IMR-90 (cell line): Measurements from ENCODE around the gene CDH13. TPM values are rescaled to one million over a fixed set of nuclear protein-coding genes. Genes with fewer than 3 reads are reported as not detected.

Experiments
- ATAC-seq: fragments of 200-7000 bp; cut with Tn5 transposase; 2 replicates; pipeline ENCODE4 v1.9.1; 2020; ENCODE audit warnings: low read depth, mild to moderate bottlenecking, moderate library complexity
- BruUV-seq: library from RNA; stranded (reverse); fragments of 400-500 nt; replicated peaks from 2 replicates; lab custom pipeline; 2021; lab: Mats Ljungman, UMichigan
- CTCF ChIA-PET: fragments of 300-600 bp; formaldehyde crosslinking; extraction: SDS; loops from one replicate; lab custom pipeline; 2021; ENCODE audit warnings: antibody characterized with exemption; lab: Yijun Ruan, JAX
- POLR2A ChIA-PET: fragments of 300-600 bp; sonication (Branson Sonifier 250); formaldehyde crosslinking; loops from one replicate; lab custom pipeline; 2022; ENCODE audit warnings: antibody characterized with exemption; ENCODE audit not compliant: unreplicated experiment; lab: Charles Lee
- DNase-seq: peaks from one replicate; pipeline ENCODE4 v3.0.0; 2013
- H2AFZ ChIP-seq: replicated peaks from 2 replicates; pipeline ENCODE3; 2013; ENCODE audit warnings: low read length, mild to moderate bottlenecking; ENCODE audit not compliant: poor library complexity
- H2AK5ac ChIP-seq: 2 replicates; pipeline ENCODE4 v1.6.1; 2013; ENCODE audit warnings: low read depth, low read length, inconsistent platforms
- H2AK9ac ChIP-seq: replicated peaks from 2 replicates; pipeline ENCODE3; 2013; ENCODE audit warnings: mild to moderate bottlenecking, low read depth, low read length, moderate library complexity; ENCODE audit not compliant: poor library complexity
- H2BK120ac ChIP-seq: 2 replicates; pipeline ENCODE4 v1.6.1; 2013; ENCODE audit warnings: low read depth, low read length, inconsistent platforms
- H2BK15ac ChIP-seq: 3 replicates; pipeline ENCODE4 v1.6.1; 2013; ENCODE audit warnings: low read depth, low read length, inconsistent platforms
- H2BK20ac ChIP-seq: 2 replicates; pipeline ENCODE4 v1.6.1; 2013; ENCODE audit warnings: low read depth, mild to moderate bottlenecking, inconsistent platforms, low read length, moderate library complexity
- H2BK5ac ChIP-seq: 2 replicates; pipeline ENCODE4 v1.6.1; 2013; ENCODE audit warnings: mild to moderate bottlenecking, low read depth, low read length, inconsistent platforms; ENCODE audit not compliant: poor library complexity, severe bottlenecking
- H3K14ac ChIP-seq: replicated peaks from 2 replicates; pipeline ENCODE4 v1.6.1; 2013; ENCODE audit warnings: low read depth, low read length, inconsistent platforms
- H3K18ac ChIP-seq: 2 replicates; pipeline ENCODE4 v1.6.1; 2013; ENCODE audit warnings: low read depth, low read length, control low read depth
- H3K23ac ChIP-seq: 2 replicates; pipeline ENCODE4 v1.6.1; 2013; ENCODE audit warnings: low read depth, low read length, inconsistent platforms
- H3K27ac ChIP-seq: 2 replicates; pipeline ENCODE4 v1.5.1; 2013; ENCODE audit warnings: mild to moderate bottlenecking, control low read depth, low read length; ENCODE audit not compliant: insufficient read depth
- H3K27me3 ChIP-seq: 2 replicates; pipeline ENCODE4 v1.6.1; 2013; ENCODE audit warnings: low read length; ENCODE audit not compliant: control insufficient read depth, insufficient read depth
- H3K36me3 ChIP-seq: 2 replicates; pipeline ENCODE4 v1.6.1; 2013; ENCODE audit warnings: low read length, mixed read lengths; ENCODE audit not compliant: control insufficient read depth, insufficient read depth
- H3K4ac ChIP-seq: 2 replicates; pipeline ENCODE4 v1.6.1; 2013; ENCODE audit warnings: low read depth, low read length, inconsistent platforms
- H3K4me1 ChIP-seq: 2 replicates; pipeline ENCODE4 v1.6.1; 2013; ENCODE audit warnings: low read length, mixed read lengths; ENCODE audit not compliant: control insufficient read depth, insufficient read depth
- H3K4me2 ChIP-seq: 2 replicates; pipeline ENCODE4 v1.6.1; 2013; ENCODE audit warnings: low read depth, mild to moderate bottlenecking, control low read depth, low read length, moderate library complexity
- H3K4me3 ChIP-seq: 2 replicates; pipeline ENCODE4 v1.5.1; 2013; ENCODE audit warnings: low read depth, mild to moderate bottlenecking, control low read depth, low read length, moderate library complexity; ENCODE audit not compliant: insufficient read depth
- H3K56ac ChIP-seq: 2 replicates; pipeline ENCODE4 v1.6.1; 2013; ENCODE audit warnings: low read length, inconsistent platforms; ENCODE audit not compliant: insufficient read depth; ENCODE audit errors: extremely low read depth
- H3K79me1 ChIP-seq, 2 experiments: 2 replicates each; pipeline ENCODE4 v1.6.1; 2013; ENCODE audit warnings: low read length in 2 of 2, inconsistent platforms in 1 of 2, low read depth in 1 of 2
- H3K9ac ChIP-seq: 2 replicates; pipeline ENCODE4 v1.6.1; 2013; ENCODE audit warnings: low read depth, low read length, control low read depth
- H3K9me1 ChIP-seq: 2 replicates; pipeline ENCODE4 v1.6.1; 2013; ENCODE audit warnings: low read length, inconsistent platforms; ENCODE audit not compliant: insufficient read depth
- H3K9me3 ChIP-seq: 2 replicates; pipeline ENCODE4 v1.6.1; 2013; ENCODE audit warnings: low read length; ENCODE audit not compliant: control insufficient read depth, insufficient read depth
- H4K20me1 ChIP-seq: 2 replicates; pipeline ENCODE4 v1.6.1; 2013; ENCODE audit warnings: low read length, inconsistent platforms; ENCODE audit not compliant: insufficient read depth
- H4K5ac ChIP-seq: 2 replicates; pipeline ENCODE4 v1.6.1; 2013; ENCODE audit warnings: mild to moderate bottlenecking, low read depth, low read length, control low read depth
- H4K8ac ChIP-seq, 2 experiments: 2 replicates each; pipeline ENCODE4 v1.6.1; 2013; ENCODE audit warnings: low read depth in 2 of 2, low read length in 2 of 2, control low read depth in 1 of 2, inconsistent platforms in 1 of 2
- H4K91ac ChIP-seq: 2 replicates; pipeline ENCODE4 v1.6.1; 2013; ENCODE audit warnings: low read depth, low read length, inconsistent platforms; ENCODE audit not compliant: insufficient read depth
- BHLHE40 ChIP-seq: fragments of 150-350 bp; IDR thresholded peaks from 2 replicates; pipeline ENCODE4 v1.6.1; 2016; ENCODE audit warnings: mild to moderate bottlenecking, low read depth, low read length
- CEBPB ChIP-seq: IDR thresholded peaks from 2 replicates; pipeline ENCODE4 v1.6.1; 2012; ENCODE audit warnings: low read depth, low read length, improper control_type of control experiment
- CHD1 ChIP-seq: IDR thresholded peaks from 2 replicates; pipeline ENCODE4 v1.6.1; 2012; ENCODE audit warnings: low read depth, low read length, improper control_type of control experiment
- MXI1 ChIP-seq: IDR thresholded peaks from 2 replicates; pipeline ENCODE4 v1.6.1; 2012; ENCODE audit warnings: low read depth, mild to moderate bottlenecking, low read length, moderate library complexity, borderline replicate concordance
- NFE2L2 ChIP-seq: fragments of 150-350 bp; IDR thresholded peaks from 2 replicates; pipeline ENCODE4 v1.6.1; 2016; ENCODE audit warnings: low read depth, mild to moderate bottlenecking, low read length
- POLR2A ChIP-seq: IDR thresholded peaks from 2 replicates; pipeline ENCODE4 v1.6.1; 2012; ENCODE audit warnings: mild to moderate bottlenecking, low read depth, low read length
- RAD21 ChIP-seq: IDR thresholded peaks from 2 replicates; pipeline ENCODE4 v1.6.1; 2012; ENCODE audit warnings: low read length, improper control_type of control experiment
- RCOR1 ChIP-seq: IDR thresholded peaks from 2 replicates; pipeline ENCODE4 v1.6.1; 2012; ENCODE audit warnings: mild to moderate bottlenecking, low read length, improper control_type of control experiment; ENCODE audit not compliant: insufficient replicate concordance
- RFX5 ChIP-seq: IDR thresholded peaks from 2 replicates; pipeline ENCODE4 v1.8.0; 2012; ENCODE audit warnings: low read depth, mild to moderate bottlenecking, low read length, moderate library complexity
- WGBS, 2 experiments: methylation state at CpG; one replicate each; pipeline versions ENCODE4 v1.1.5 to v1.1.7; 2013; ENCODE audit warnings: missing lambda C conversion rate in 2 of 2; ENCODE audit not compliant: insufficient read length in 1 of 2; ENCODE audit errors: extremely low coverage in 2 of 2; 5-methylcytosine and 5-hydroxymethylcytosine counted together
- dilution Hi-C: fragments of 300-500 bp; cut with HindIII; formaldehyde crosslinking; loops from one replicate; pipeline ENCODE4 v1.14.3; 2018; ENCODE audit warnings: low sequenced_read_pairs; ENCODE audit not compliant: unreplicated experiment
- in situ Hi-C: fragments of 300-500 bp; cut with MboI; formaldehyde crosslinking; loops from 3 replicates; pipeline ENCODE4 v1.14.3; 2019; ENCODE audit warnings: low sequenced_read_pairs, inconsistent platforms, mixed read lengths
- intact Hi-C: fragments of 100-400 bp; cut with micrococcal nuclease; formaldehyde crosslinking; loops from 2 replicates; pipeline ENCODE4 v1.10.0; 2022
- polyA plus RNA-seq, 3 experiments: library from polyadenylated mRNA; depleted of rRNA; stranded (reverse); fragments of >200 nt; gene quantifications; 2 replicates each; pipeline ENCODE4 v1.2.3, GENCODE V29; 2012; ENCODE audit warnings: low replicate concordance in 1 of 3
- total RNA-seq: library from RNA; depleted of rRNA; stranded (reverse); fragments of >200 nt; gene quantifications from 2 replicates; pipeline ENCODE4 v1.2.3, GENCODE V29; 2012
- TF ChIP-seq, protein P1 (sequence below): conservative IDR thresholded peaks from 2 replicates; pipeline ENCODE4 v1.5.1; 2012; ENCODE audit warnings: mild to moderate bottlenecking, low read depth, low read length, improper control_type of control experiment

Gene CDH13
- total and polyA plus RNA-seq, 2 of the 4 experiments (the other 2 are of a cell fraction) = 61.6 to 74.7 TPM

DNA sequence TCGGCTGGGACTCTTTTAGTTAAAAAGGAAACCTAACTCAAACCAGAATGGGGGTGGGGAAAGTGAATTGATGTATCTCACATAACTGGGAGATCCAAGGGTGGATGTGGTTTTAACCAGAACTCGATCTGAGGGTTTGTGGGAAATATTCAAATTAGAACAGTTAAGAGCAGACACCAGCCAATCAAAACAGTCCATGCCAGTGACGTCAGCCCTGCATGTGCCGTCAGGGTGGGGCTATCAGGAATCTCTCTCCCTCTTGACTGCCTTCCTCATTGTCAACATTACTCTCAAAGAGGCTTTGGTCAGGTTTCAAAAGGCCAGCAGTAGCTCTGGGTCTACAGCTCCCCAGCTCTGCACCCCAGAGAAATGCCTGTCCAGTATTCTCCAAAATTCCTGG, 1086.8 kb downstream of the CDH13 start:
- Histone ChIP-seq H2BK120ac (no peak overlapping the region), H3K18ac (no peak overlapping the region), H3K4me3 (no peak overlapping the region), H3K23ac (no peak overlapping the region), H3K56ac (no peak overlapping the region), H3K27ac (no peak overlapping the region), H2BK20ac (no peak overlapping the region), H4K8ac (no peak overlapping the region), H3K4me2 (no peak overlapping the region), H4K5ac (no peak overlapping the region), H3K9ac (no peak overlapping the region), H3K36me3 (no peaks in the 10 kb centered on the region), H2AFZ (no peak overlapping the region), H4K91ac (no peak overlapping the region), H2BK5ac (no peak overlapping the region), H2BK15ac (no peak overlapping the region), H3K79me1 (no peaks in the 10 kb centered on the region), H3K4me1 (no peaks in the 10 kb centered on the region), H3K4ac (no peak overlapping the region), H3K14ac (no peak overlapping the region), H2AK9ac (no peak overlapping the region), H3K27me3 (no peaks in the 10 kb centered on the region), H4K20me1 (no peaks in the 10 kb centered on the region), H2AK5ac (no peak overlapping the region), H3K9me1 (no peaks in the 10 kb centered on the region), H3K9me3 (no peaks in the 10 kb centered on the region)
- dilution Hi-C loops = no loop called here
- ATAC-seq = no peak
- ChIA-PET POLR2A (no interaction called here), CTCF (no interaction called here)
- intact Hi-C loops = no loop called here
- in situ Hi-C loops = no loop called here
- no TSS peak for BruUV-seq
- no peak for TF ChIP-seq CHD1
- no peak for TF ChIP-seq RAD21
- TF ChIP-seq CEBPB = no peak
- TF ChIP-seq RFX5 = no peak
- TF ChIP-seq MXI1 = no peak
- TF ChIP-seq BHLHE40 = no peak
- TF ChIP-seq RCOR1 = no peak
- no peak for TF ChIP-seq POLR2A
- TF ChIP-seq, protein P1, sequence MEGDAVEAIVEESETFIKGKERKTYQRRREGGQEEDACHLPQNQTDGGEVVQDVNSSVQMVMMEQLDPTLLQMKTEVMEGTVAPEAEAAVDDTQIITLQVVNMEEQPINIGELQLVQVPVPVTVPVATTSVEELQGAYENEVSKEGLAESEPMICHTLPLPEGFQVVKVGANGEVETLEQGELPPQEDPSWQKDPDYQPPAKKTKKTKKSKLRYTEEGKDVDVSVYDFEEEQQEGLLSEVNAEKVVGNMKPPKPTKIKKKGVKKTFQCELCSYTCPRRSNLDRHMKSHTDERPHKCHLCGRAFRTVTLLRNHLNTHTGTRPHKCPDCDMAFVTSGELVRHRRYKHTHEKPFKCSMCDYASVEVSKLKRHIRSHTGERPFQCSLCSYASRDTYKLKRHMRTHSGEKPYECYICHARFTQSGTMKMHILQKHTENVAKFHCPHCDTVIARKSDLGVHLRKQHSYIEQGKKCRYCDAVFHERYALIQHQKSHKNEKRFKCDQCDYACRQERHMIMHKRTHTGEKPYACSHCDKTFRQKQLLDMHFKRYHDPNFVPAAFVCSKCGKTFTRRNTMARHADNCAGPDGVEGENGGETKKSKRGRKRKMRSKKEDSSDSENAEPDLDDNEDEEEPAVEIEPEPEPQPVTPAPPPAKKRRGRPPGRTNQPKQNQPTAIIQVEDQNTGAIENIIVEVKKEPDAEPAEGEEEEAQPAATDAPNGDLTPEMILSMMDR = no peak
- TF ChIP-seq NFE2L2 = no peak
- WGBS, 2 experiments = 100% methylated on average over 1 of the region's 4 CpGs; no CpG with 5 or more reads in 1 of the 2 experiments
- no peak for DNase-seq
